ENCODE results near the gene DUT. TPM values are rescaled to one million over a fixed set of nuclear protein-coding genes. Genes with fewer than 3 reads are reported as not detected.
A peak's percentile ranks its signal among the peaks of the same experiment; 100 is the strongest.

The DUT gene
- total and polyA plus RNA-seq, 9 of the 15 experiments (the other 6 are each of a cell fraction or from before 2014, with no cell fraction given) = 13.9 to 235 (median 94.9) TPM

DNA sequence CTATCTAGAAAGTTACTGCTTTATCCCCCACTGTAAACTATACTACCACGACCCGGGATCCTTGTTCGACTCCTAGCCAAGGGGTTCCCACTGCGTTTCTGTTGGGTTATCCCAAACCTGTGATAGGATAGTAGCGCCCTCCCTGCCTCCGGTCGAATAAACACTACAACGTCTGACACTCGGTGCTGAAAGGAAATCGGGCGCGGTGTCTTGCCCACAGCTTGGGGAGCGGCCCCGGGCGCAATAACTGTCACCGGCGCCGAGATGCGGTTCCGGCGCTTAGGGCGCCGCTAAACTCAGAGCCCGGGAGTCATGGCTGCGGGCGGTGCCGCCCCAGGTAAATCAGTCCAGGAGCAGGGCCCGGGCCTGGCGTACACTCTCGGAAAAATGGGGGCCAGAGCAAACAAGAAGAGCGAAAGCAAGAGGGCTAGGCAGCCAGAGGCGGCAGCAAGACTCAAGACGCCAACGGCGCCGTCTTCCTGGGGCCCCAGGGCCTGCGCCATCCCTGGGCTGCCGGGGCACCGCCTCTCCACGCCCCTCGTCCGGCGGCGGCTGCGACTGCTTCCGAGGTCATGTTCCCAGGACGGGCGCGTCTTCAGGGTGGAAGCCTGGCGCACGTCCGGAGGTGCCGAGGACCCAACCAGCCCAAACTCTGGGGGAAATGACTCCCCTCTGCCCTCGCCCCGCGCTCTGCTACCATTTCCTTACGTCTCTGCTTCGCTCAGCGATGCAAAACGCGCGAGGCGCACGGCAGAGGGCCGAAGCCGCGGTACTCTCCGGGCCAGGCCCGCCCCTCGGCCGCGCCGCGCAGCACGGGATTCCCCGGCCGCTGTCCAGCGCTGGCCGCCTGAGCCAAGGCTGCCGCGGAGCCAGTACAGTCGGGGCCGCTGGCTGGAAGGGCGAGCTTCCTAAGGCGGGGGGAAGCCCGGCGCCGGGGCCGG, at the start of gene DUT (continued):
- TF ChIP-seq, protein P1, sequence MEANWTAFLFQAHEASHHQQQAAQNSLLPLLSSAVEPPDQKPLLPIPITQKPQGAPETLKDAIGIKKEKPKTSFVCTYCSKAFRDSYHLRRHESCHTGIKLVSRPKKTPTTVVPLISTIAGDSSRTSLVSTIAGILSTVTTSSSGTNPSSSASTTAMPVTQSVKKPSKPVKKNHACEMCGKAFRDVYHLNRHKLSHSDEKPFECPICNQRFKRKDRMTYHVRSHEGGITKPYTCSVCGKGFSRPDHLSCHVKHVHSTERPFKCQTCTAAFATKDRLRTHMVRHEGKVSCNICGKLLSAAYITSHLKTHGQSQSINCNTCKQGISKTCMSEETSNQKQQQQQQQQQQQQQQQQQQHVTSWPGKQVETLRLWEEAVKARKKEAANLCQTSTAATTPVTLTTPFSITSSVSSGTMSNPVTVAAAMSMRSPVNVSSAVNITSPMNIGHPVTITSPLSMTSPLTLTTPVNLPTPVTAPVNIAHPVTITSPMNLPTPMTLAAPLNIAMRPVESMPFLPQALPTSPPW (CRISPR knock-in tag; IDR thresholded peaks at IDR 0.05) = no peak
- TF ChIP-seq U2AF1 (optimal IDR thresholded peaks at IDR 0.05; ENCODE audit: low read depth, low read length) = peak; percentile 18
- no peak for TF ChIP-seq ZKSCAN1 (IDR thresholded peaks at IDR 0.05; ENCODE audit: low read depth, low read length)
- TF ChIP-seq PML (IDR thresholded peaks at IDR 0.05; ENCODE audit: low read length) = peak; percentile 27; the same call in 1 of the 2 replicates
- no peak for TF ChIP-seq FOXK1 (CRISPR knock-in tag; IDR thresholded peaks at IDR 0.05; ENCODE audit: borderline replicate concordance)
- 0 out of 2 replicates have a peak, but pooled peaks have one; percentile 32 for TF ChIP-seq MBD2 (IDR thresholded peaks at IDR 0.05; ENCODE audit: borderline replicate concordance, low read depth)
- TF ChIP-seq ZC3H11A (IDR thresholded peaks at IDR 0.05; ENCODE audit: low read depth, low read length) = no peak
- TF ChIP-seq HDAC2 (IDR thresholded peaks at IDR 0.05) = no peak; the same call in 1 of the 2 replicates
- TF ChIP-seq, protein P2, sequence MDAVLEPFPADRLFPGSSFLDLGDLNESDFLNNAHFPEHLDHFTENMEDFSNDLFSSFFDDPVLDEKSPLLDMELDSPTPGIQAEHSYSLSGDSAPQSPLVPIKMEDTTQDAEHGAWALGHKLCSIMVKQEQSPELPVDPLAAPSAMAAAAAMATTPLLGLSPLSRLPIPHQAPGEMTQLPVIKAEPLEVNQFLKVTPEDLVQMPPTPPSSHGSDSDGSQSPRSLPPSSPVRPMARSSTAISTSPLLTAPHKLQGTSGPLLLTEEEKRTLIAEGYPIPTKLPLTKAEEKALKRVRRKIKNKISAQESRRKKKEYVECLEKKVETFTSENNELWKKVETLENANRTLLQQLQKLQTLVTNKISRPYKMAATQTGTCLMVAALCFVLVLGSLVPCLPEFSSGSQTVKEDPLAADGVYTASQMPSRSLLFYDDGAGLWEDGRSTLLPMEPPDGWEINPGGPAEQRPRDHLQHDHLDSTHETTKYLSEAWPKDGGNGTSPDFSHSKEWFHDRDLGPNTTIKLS (IDR thresholded peaks at IDR 0.05; ENCODE audit: borderline replicate concordance, low read depth) = peak; percentile 50; the same call in 1 of the 2 replicates
- no peak for TF ChIP-seq NCOR1 (IDR thresholded peaks at IDR 0.05)
- TF ChIP-seq, protein P3, sequence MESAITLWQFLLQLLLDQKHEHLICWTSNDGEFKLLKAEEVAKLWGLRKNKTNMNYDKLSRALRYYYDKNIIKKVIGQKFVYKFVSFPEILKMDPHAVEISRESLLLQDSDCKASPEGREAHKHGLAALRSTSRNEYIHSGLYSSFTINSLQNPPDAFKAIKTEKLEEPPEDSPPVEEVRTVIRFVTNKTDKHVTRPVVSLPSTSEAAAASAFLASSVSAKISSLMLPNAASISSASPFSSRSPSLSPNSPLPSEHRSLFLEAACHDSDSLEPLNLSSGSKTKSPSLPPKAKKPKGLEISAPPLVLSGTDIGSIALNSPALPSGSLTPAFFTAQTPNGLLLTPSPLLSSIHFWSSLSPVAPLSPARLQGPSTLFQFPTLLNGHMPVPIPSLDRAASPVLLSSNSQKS (CRISPR knock-in tag; IDR thresholded peaks at IDR 0.05) = no peak
- TF ChIP-seq RNF2 (IDR thresholded peaks at IDR 0.05) = 0 out of 2 replicates have a peak, but pooled peaks have one; percentile 5
- TF ChIP-seq CSDE1 (IDR thresholded peaks at IDR 0.05) = no peak
- no peak for TF ChIP-seq ZNF830 (CRISPR knock-in tag; IDR thresholded peaks at IDR 0.05)
- no peak for TF ChIP-seq PYGO2 (tag; IDR thresholded peaks at IDR 0.05)
- TF ChIP-seq BRF1 (IDR thresholded peaks at IDR 0.05; ENCODE audit: borderline replicate concordance, extremely low read depth, insufficient read length) = no peak
- peak; percentile 73 for TF ChIP-seq POLR2H (tag; IDR thresholded peaks at IDR 0.05; ENCODE audit: low read depth)
- TF ChIP-seq ZNF347 (CRISPR knock-in tag; IDR thresholded peaks at IDR 0.05; ENCODE audit: low read depth) = no peak
- TF ChIP-seq GTF2E2 (tag; IDR thresholded peaks at IDR 0.05) = peak; percentile 93
- TF ChIP-seq, protein P4, sequence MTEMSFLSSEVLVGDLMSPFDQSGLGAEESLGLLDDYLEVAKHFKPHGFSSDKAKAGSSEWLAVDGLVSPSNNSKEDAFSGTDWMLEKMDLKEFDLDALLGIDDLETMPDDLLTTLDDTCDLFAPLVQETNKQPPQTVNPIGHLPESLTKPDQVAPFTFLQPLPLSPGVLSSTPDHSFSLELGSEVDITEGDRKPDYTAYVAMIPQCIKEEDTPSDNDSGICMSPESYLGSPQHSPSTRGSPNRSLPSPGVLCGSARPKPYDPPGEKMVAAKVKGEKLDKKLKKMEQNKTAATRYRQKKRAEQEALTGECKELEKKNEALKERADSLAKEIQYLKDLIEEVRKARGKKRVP (CRISPR knock-in tag; IDR thresholded peaks at IDR 0.05) = no peak
- TF ChIP-seq SMARCA4 (IDR thresholded peaks at IDR 0.05) = no peak
- TF ChIP-seq TEAD2 (tag; IDR thresholded peaks at IDR 0.05) = no peak
- no peak for TF ChIP-seq CBFA2T3 (IDR thresholded peaks at IDR 0.05)
- no peak for TF ChIP-seq MEF2A (IDR thresholded peaks at IDR 0.05; ENCODE audit: control insufficient read depth, low read depth, low read length)
- no peak for TF ChIP-seq SMARCA5 (IDR thresholded peaks at IDR 0.05)

All from K562 (cell line).